ENCODE results near the gene DNHD1.

DNA sequence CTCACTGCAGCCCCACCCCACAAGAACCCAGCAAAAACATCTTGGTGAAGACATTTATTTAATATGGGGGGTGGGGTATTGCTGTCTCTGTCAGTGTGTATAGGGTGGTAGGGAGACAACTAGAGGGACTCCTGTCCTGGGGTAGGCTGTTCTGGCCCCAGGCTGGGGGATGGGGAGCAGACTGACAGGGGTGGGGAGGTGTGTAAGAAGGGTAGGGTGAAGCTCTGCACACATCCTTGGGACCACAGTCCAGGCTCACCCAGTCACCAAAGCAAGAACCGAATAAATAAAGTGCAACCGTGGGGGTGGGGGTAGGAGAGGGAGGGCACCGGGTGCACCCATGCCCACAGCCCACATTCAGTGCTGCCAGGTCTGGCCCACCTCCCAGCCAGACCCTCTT, 48.5 kb upstream of the DNHD1 start:
- TF ChIP-seq, protein P1, sequence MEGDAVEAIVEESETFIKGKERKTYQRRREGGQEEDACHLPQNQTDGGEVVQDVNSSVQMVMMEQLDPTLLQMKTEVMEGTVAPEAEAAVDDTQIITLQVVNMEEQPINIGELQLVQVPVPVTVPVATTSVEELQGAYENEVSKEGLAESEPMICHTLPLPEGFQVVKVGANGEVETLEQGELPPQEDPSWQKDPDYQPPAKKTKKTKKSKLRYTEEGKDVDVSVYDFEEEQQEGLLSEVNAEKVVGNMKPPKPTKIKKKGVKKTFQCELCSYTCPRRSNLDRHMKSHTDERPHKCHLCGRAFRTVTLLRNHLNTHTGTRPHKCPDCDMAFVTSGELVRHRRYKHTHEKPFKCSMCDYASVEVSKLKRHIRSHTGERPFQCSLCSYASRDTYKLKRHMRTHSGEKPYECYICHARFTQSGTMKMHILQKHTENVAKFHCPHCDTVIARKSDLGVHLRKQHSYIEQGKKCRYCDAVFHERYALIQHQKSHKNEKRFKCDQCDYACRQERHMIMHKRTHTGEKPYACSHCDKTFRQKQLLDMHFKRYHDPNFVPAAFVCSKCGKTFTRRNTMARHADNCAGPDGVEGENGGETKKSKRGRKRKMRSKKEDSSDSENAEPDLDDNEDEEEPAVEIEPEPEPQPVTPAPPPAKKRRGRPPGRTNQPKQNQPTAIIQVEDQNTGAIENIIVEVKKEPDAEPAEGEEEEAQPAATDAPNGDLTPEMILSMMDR (IDR thresholded peaks at IDR 0.05): no peak
- TF ChIP-seq POLR2AphosphoS5 (IDR thresholded peaks at IDR 0.05; ENCODE audit: low read depth, low read length) (no peak), TCF7L2 (IDR thresholded peaks at IDR 0.05; ENCODE audit: low read depth, low read length) (no peak), SIN3A (IDR thresholded peaks at IDR 0.05; ENCODE audit: borderline replicate concordance, insufficient read depth, low read depth, low read length) (no peak)
- TF ChIP-seq, protein P2, sequence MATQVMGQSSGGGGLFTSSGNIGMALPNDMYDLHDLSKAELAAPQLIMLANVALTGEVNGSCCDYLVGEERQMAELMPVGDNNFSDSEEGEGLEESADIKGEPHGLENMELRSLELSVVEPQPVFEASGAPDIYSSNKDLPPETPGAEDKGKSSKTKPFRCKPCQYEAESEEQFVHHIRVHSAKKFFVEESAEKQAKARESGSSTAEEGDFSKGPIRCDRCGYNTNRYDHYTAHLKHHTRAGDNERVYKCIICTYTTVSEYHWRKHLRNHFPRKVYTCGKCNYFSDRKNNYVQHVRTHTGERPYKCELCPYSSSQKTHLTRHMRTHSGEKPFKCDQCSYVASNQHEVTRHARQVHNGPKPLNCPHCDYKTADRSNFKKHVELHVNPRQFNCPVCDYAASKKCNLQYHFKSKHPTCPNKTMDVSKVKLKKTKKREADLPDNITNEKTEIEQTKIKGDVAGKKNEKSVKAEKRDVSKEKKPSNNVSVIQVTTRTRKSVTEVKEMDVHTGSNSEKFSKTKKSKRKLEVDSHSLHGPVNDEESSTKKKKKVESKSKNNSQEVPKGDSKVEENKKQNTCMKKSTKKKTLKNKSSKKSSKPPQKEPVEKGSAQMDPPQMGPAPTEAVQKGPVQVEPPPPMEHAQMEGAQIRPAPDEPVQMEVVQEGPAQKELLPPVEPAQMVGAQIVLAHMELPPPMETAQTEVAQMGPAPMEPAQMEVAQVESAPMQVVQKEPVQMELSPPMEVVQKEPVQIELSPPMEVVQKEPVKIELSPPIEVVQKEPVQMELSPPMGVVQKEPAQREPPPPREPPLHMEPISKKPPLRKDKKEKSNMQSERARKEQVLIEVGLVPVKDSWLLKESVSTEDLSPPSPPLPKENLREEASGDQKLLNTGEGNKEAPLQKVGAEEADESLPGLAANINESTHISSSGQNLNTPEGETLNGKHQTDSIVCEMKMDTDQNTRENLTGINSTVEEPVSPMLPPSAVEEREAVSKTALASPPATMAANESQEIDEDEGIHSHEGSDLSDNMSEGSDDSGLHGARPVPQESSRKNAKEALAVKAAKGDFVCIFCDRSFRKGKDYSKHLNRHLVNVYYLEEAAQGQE (IDR thresholded peaks at IDR 0.05; ENCODE audit: insufficient read depth in 1 of 2, low read depth in 2 of 2, low read length in 1 of 2): no peak

All from Panc1 (cell line).